K562 (cell line): Measurements from ENCODE around the gene FDX2. TPM values are rescaled to one million over a fixed set of nuclear protein-coding genes. Genes with fewer than 3 reads are reported as not detected.

Experiments
- BCL6 ChIP-seq: fragments of 250-450 bp; sonication (Bioruptor Pico); IDR thresholded peaks from 2 replicates; pipeline ENCODE4 v1.4.0; 2020
- CSDE1 ChIP-seq, 2 experiments: fragments of 450-650 bp; IDR thresholded peaks; 2 replicates each; pipeline ENCODE4 v1.6.1; 2016; ENCODE audit warnings: mild to moderate bottlenecking in 1 of 2
- CTCFL ChIP-seq: IDR thresholded peaks from 2 replicates; pipeline ENCODE4 v1.6.1; 2011; ENCODE audit warnings: borderline replicate concordance, low read depth, mild to moderate bottlenecking, moderate library complexity, low read length; ENCODE audit not compliant: insufficient read depth, poor library complexity, severe bottlenecking
- DACH1 ChIP-seq: fragments of 450-650 bp; IDR thresholded peaks from 2 replicates; pipeline ENCODE4 v1.6.1; 2018; ENCODE audit not compliant: partially characterized antibody
- DPF2 ChIP-seq: fragments of 450-650 bp; IDR thresholded peaks from 2 replicates; pipeline ENCODE4 v1.6.1; 2016
- FOXP4 ChIP-seq: sonication (generic); formaldehyde crosslinking; IDR thresholded peaks from 2 replicates; pipeline ENCODE4 v1.8.0; 2022; ENCODE audit warnings: mild to moderate bottlenecking, missing genetic modification reagents, borderline replicate concordance
- HDAC6 ChIP-seq: IDR thresholded peaks from 2 replicates; pipeline ENCODE4 v1.6.1; 2012; ENCODE audit warnings: low read depth, mild to moderate bottlenecking, control low read depth, inconsistent platforms, low read length, moderate library complexity
- MAFK ChIP-seq: IDR thresholded peaks from 2 replicates; pipeline ENCODE4 v1.6.1; 2011; ENCODE audit warnings: low read length, improper control_type of control experiment
- NCOA4 ChIP-seq: fragments of 450-650 bp; IDR thresholded peaks from 2 replicates; pipeline ENCODE4 v1.6.1; 2018; ENCODE audit warnings: mild to moderate bottlenecking; ENCODE audit not compliant: partially characterized antibody
- NFRKB ChIP-seq: fragments of 450-650 bp; IDR thresholded peaks from 2 replicates; pipeline ENCODE4 v1.6.1; 2016; ENCODE audit warnings: low read depth
- POLR3G ChIP-seq: IDR thresholded peaks from 2 replicates; pipeline ENCODE4 v1.6.1; 2011; ENCODE audit not compliant: insufficient read length, insufficient replicate concordance; ENCODE audit errors: extremely low read depth
- SMARCE1 ChIP-seq: fragments of 450-650 bp; IDR thresholded peaks from 2 replicates; pipeline ENCODE4 v1.7.1; 2016; ENCODE audit warnings: mild to moderate bottlenecking
- SNAPC5 ChIP-seq: fragments of 250-450 bp; sonication (Bioruptor Pico); IDR thresholded peaks from 2 replicates; pipeline ENCODE4 v1.8.0; 2021; ENCODE audit warnings: moderate library complexity, mild to moderate bottlenecking, inconsistent platforms
- TRIM25 ChIP-seq: fragments of 450-650 bp; IDR thresholded peaks from 2 replicates; pipeline ENCODE4 v1.7.0; 2016; ENCODE audit warnings: borderline replicate concordance
- U2AF2 ChIP-seq: fragments of 200-400 bp; formaldehyde crosslinking; optimal IDR thresholded peaks from 2 replicates; pipeline ENCODE3; 2017; ENCODE audit warnings: low read depth, mild to moderate bottlenecking, low read length
- XRCC4 ChIP-seq: IDR thresholded peaks from one replicate; pipeline ENCODE4 v1.6.1; 2011; ENCODE audit not compliant: insufficient read depth, insufficient read length; ENCODE audit errors: extremely low read depth
- ZKSCAN3 ChIP-seq: fragments of 250-450 bp; sonication (Bioruptor Pico); IDR thresholded peaks from 2 replicates; pipeline ENCODE4 v1.4.0; 2020
- ZKSCAN8 ChIP-seq: fragments of 200-800 bp; sonication (Bioruptor generic); IDR thresholded peaks from 2 replicates; pipeline ENCODE4 v1.6.1; 2016; ENCODE audit warnings: missing genetic modification characterization, missing compliant biosample characterization
- ZNF12 ChIP-seq: sonication (generic); formaldehyde crosslinking; IDR thresholded peaks from 2 replicates; pipeline ENCODE4 v1.4.0; 2020; ENCODE audit warnings: mild to moderate bottlenecking, missing genetic modification reagents
- ZNF561 ChIP-seq: fragments of 450-650 bp; formaldehyde crosslinking; conservative IDR thresholded peaks from 2 replicates; pipeline ENCODE4 v1.4.0; 2020; ENCODE audit warnings: mild to moderate bottlenecking, moderate library complexity
- ZNF655 ChIP-seq: fragments of 250-450 bp; sonication (Bioruptor Pico); IDR thresholded peaks from 2 replicates; pipeline ENCODE4 v1.5.0; 2021
- ZNF75A ChIP-seq: fragments of 450-650 bp; formaldehyde crosslinking; IDR thresholded peaks from 2 replicates; pipeline ENCODE4 v1.4.0; 2020; ENCODE audit warnings: mild to moderate bottlenecking
- polyA plus RNA-seq, 8 experiments: library from polyadenylated mRNA; depleted of rRNA in 4 of 8; stranded (reverse) in 5 of 8; unstranded in 3 of 8; fragments of >200 nt; fragmentation: Nextera tagmentation in 2 of 8; fragmentation: Illumina TruSeq in 1 of 8; extraction: Ambion mirVana in 2 of 8; extraction: Trizol in 1 of 8; gene quantifications; 2 replicates each; pipeline versions ENCODE4 v1.2.1 to v1.2.3, GENCODE V29; 2011 to 2014; ENCODE audit warnings: inconsistent platforms in 1 of 8, missing spikeins in 1 of 8
- total RNA-seq, 7 experiments: library from RNA; depleted of rRNA in 6 of 7; stranded (reverse); fragments of >200 nt in 6 of 7; fragmentation: Illumina TruSeq in 2 of 7; extraction: Trizol in 2 of 7; gene quantifications; 2 replicates each; pipeline versions ENCODE4 v1.2.1 to v1.2.3, GENCODE V29; 2011 to 2021; ENCODE audit warnings: low replicate concordance in 1 of 7

The FDX2 gene
- total and polyA plus RNA-seq, 9 of the 15 experiments (the other 6 are each of a cell fraction or from before 2014, with no cell fraction given): 2.5 to 49.8 (median 29.7) TPM

- peak; percentile 66; the same call in 1 of the 2 replicates for TF ChIP-seq NFRKB
- no peak for TF ChIP-seq U2AF2
- TF ChIP-seq TRIM25: no peak
- no peak for TF ChIP-seq BCL6 (CRISPR knock-in tag)
- no peak for TF ChIP-seq ZNF75A (CRISPR knock-in tag)
- peak; percentile 82 for TF ChIP-seq SMARCE1
- TF ChIP-seq ZNF655 (CRISPR knock-in tag): no peak
- no peak for TF ChIP-seq MAFK
- TF ChIP-seq CTCFL: no peak
- no peak for TF ChIP-seq NCOA4
- no peak for TF ChIP-seq CSDE1 (IDR thresholded peaks at IDR 0.05)
- TF ChIP-seq HDAC6: no peak
- TF ChIP-seq ZNF12: no peak
- no peak for TF ChIP-seq POLR3G
- no peak for TF ChIP-seq ZKSCAN8 (CRISPR knock-in tag)
- TF ChIP-seq DACH1: peak; percentile 77
- no peak for TF ChIP-seq FOXP4
- TF ChIP-seq SNAPC5: no peak
- TF ChIP-seq DPF2: peak; percentile 96
- no peak for TF ChIP-seq ZKSCAN3 (CRISPR knock-in tag)
- no peak for TF ChIP-seq ZNF561 (CRISPR knock-in tag)
- TF ChIP-seq XRCC4: no peak
Observed at GRCh38 chr19:10299545-10300458, 16.0 kb downstream of the FDX2 start (continued).
